CMK (cell line): Measurements from ENCODE around the gene DLAT.
A peak's percentile ranks its signal among the peaks of the same experiment; 100 is the strongest.
"Not testable (repeated sequence)": the region's sequence is repeated elsewhere in the genome, so short reads cannot be mapped to it uniquely, and the experiment has no call there.

Experiments
- DNase-seq: peaks from one replicate; pipeline ENCODE4 v3.0.0-alpha.2; 2010; ENCODE audit warnings: low read depth

DLAT gene

GRCh38 chr11:112005422-112006094 is 19.6 kb upstream of the DLAT start:
- DNase-seq = no peak

GRCh38 chr11:112006095-112006441 is 19.1 kb upstream of the DLAT start:
- DNase-seq = not testable (repeated sequence)

GRCh38 chr11:112011451-112011850 is 13.8 kb upstream of the DLAT start:
- DNase-seq = not testable (repeated sequence)

GRCh38 chr11:112012874-112013273 is 12.3 kb upstream of the DLAT start:
- no peak for DNase-seq

GRCh38 chr11:112013497-112014164 is 11.6 kb upstream of the DLAT start:
- no peak for DNase-seq

- DNase-seq = no peak
Measured at GRCh38 chr11:112016088-112016764, 9.0 kb upstream of the DLAT start.

GRCh38 chr11:112016765-112017376 is 8.3 kb upstream of the DLAT start:
- no peak for DNase-seq

- DNase-seq = no peak
Measured at GRCh38 chr11:112017538-112017937, 7.7 kb upstream of the DLAT start.

GRCh38 chr11:112019066-112019465 is 6.1 kb upstream of the DLAT start:
- no peak for DNase-seq

- no peak for DNase-seq
Measured at GRCh38 chr11:112023104-112023503, 2.1 kb upstream of the DLAT start.

- peak; percentile 40 for DNase-seq
Measured at GRCh38 chr11:112024178-112024772, 933 bp upstream of the DLAT start.

GRCh38 chr11:112025707-112026106 is 499 bp downstream of the DLAT start:
- DNase-seq = no peak

GRCh38 chr11:112026784-112027410 is 1.7 kb downstream of the DLAT start:
- DNase-seq = not testable (repeated sequence)

GRCh38 chr11:112029460-112029859 is 4.3 kb downstream of the DLAT start:
- no peak for DNase-seq

GRCh38 chr11:112033902-112034301 is 8.7 kb downstream of the DLAT start:
- DNase-seq = no peak

GRCh38 chr11:112037527-112037926 is 12.3 kb downstream of the DLAT start:
- DNase-seq = no peak

- DNase-seq = no peak
Measured at GRCh38 chr11:112042161-112042960, 17.2 kb downstream of the DLAT start.

GRCh38 chr11:112042961-112043304 is 17.7 kb downstream of the DLAT start:
- no peak for DNase-seq

- DNase-seq = no peak
Measured at GRCh38 chr11:112044961-112045360, 19.8 kb downstream of the DLAT start.

- not testable (repeated sequence) for DNase-seq
Measured at GRCh38 chr11:112046647-112047046, 21.4 kb downstream of the DLAT start.

- not testable (repeated sequence) for DNase-seq
Measured at GRCh38 chr11:112048256-112048655, 23.0 kb downstream of the DLAT start.
